Endometrial microvascular endothelial cells (primary cell): ENCODE data around the gene SLC39A2. TPM values are rescaled to one million over a fixed set of nuclear protein-coding genes. Genes with fewer than 3 reads are reported as not detected.
"Not testable (repeated sequence)": the region's sequence is repeated elsewhere in the genome, so short reads cannot be mapped to it uniquely, and the experiment has no call there.

Experiments used
- in situ Hi-C: cut with HindIII; loops from 2 replicates; pipeline ENCODE4 v1.10.0; 2017; ENCODE audit warnings: low sequenced_read_pairs, low pct_unique_long_range_greater_than_20kb; ENCODE audit errors: inconsistent ontology term
- total RNA-seq: library from RNA; depleted of rRNA; stranded (reverse); fragments of >200 nt; gene quantifications from one replicate; pipeline ENCODE4 v1.2.3, GENCODE V29; 2015; ENCODE audit errors: inconsistent ontology term

Gene SLC39A2
- total RNA-seq, 1 donor from 2014 or later: not detected

GRCh38 chr14:20989787-20990600 is 9.1 kb upstream of the SLC39A2 start, which contains the start of gene METTL17:
METTL17 (plus strand) TSS chr14:20989980; CDS start chr14:20990003, 23 bp downstream.
- in situ Hi-C loops: no loop called here

GRCh38 chr14:20996521-20996920 is 2.6 kb upstream of the SLC39A2 start:
- in situ Hi-C loops: no loop called here

- in situ Hi-C loops: no loop called here
Observed at GRCh38 chr14:20997115-20997514, 2.0 kb upstream of the SLC39A2 start.

GRCh38 chr14:20997564-20997963 is 1.5 kb upstream of the SLC39A2 start:
- in situ Hi-C loops: no loop called here

- in situ Hi-C loops: no loop called here
Observed at GRCh38 chr14:20998139-20998538, 954 bp upstream of the SLC39A2 start.

GRCh38 chr14:20999591-20999990 is 498 bp downstream of the SLC39A2 start:
- in situ Hi-C loops: no loop called here

GRCh38 chr14:21001218-21001617 is 2.1 kb downstream of the SLC39A2 start:
- in situ Hi-C loops: no loop called here

GRCh38 chr14:21003788-21004346 is 4.8 kb downstream of the SLC39A2 start:
- in situ Hi-C loops: no loop called here

GRCh38 chr14:21009721-21010120 is 10.6 kb downstream of the SLC39A2 start:
- in situ Hi-C loops: not testable (repeated sequence)

GRCh38 chr14:21011136-21011535 is 12.0 kb downstream of the SLC39A2 start:
- in situ Hi-C loops: no loop called here

- in situ Hi-C loops: no loop called here
Observed at GRCh38 chr14:21014761-21015190, 15.7 kb downstream of the SLC39A2 start.

- in situ Hi-C loops: no loop called here
Observed at GRCh38 chr14:21015312-21015711, 16.2 kb downstream of the SLC39A2 start.

- in situ Hi-C loops: no loop called here
Observed at GRCh38 chr14:21016413-21017190, 17.5 kb downstream of the SLC39A2 start.

- in situ Hi-C loops: no loop called here
Observed at GRCh38 chr14:21017528-21018245, 18.6 kb downstream of the SLC39A2 start.

- in situ Hi-C loops: no loop called here
Observed at GRCh38 chr14:21018286-21018685, 19.2 kb downstream of the SLC39A2 start.

- in situ Hi-C loops: no loop called here
Observed at GRCh38 chr14:21018781-21019180, 19.7 kb downstream of the SLC39A2 start.

- in situ Hi-C loops: no loop called here
Observed at GRCh38 chr14:21019366-21019765, 20.3 kb downstream of the SLC39A2 start.

- in situ Hi-C loops: no loop called here
Observed at GRCh38 chr14:21020977-21021545, 22.0 kb downstream of the SLC39A2 start.

- in situ Hi-C loops: no loop called here
Observed at GRCh38 chr14:21022686-21023085, 23.6 kb downstream of the SLC39A2 start.
